ENCODE measurements around the gene TAS2R13.

The TAS2R13 gene

GRCh38 chr12:10909462-10909861, at the start of gene TAS2R13:
TAS2R13 (minus strand) TSS chr12:10909562; CDS start chr12:10909298, 264 bp downstream.
- DNase-seq = no peak

- no peak for DNase-seq
Observed at GRCh38 chr12:10957741-10958140, 48.4 kb upstream of the TAS2R13 start.

GRCh38 chr12:10956085-10956484, 46.7 kb upstream of the TAS2R13 start:
- no peak for DNase-seq

- DNase-seq = no peak
Observed at GRCh38 chr12:10952645-10953044, 43.3 kb upstream of the TAS2R13 start.

GRCh38 chr12:10943167-10943566, 33.8 kb upstream of the TAS2R13 start:
- DNase-seq = no peak

GRCh38 chr12:10941916-10942607, 32.7 kb upstream of the TAS2R13 start:
- DNase-seq = no peak

- no peak for DNase-seq
Observed at GRCh38 chr12:10941369-10941768, 32.0 kb upstream of the TAS2R13 start.

GRCh38 chr12:10940389-10940788, 31.0 kb upstream of the TAS2R13 start:
- no peak for DNase-seq

- DNase-seq = no peak
Observed at GRCh38 chr12:10939163-10939562, 29.8 kb upstream of the TAS2R13 start, which contains the start of gene TAS2R14. TAS2R14 (minus strand) TSS chr12:10939263; CDS start chr12:10939207, 56 bp downstream.

GRCh38 chr12:10936506-10936905, 27.1 kb upstream of the TAS2R13 start:
- DNase-seq = no peak

- no peak for DNase-seq
Observed at GRCh38 chr12:10928746-10929286, 19.5 kb upstream of the TAS2R13 start, which contains the start of gene PRH2. PRH2 (plus strand) TSS chr12:10929236; CDS start chr12:10929274, 38 bp downstream.

GRCh38 chr12:10926269-10926668, 16.9 kb upstream of the TAS2R13 start:
- DNase-seq = no peak

GRCh38 chr12:10919809-10920208, 10.4 kb upstream of the TAS2R13 start:
- no peak for DNase-seq

- no peak for DNase-seq
Observed at GRCh38 chr12:10910380-10910779, 1.0 kb upstream of the TAS2R13 start.

GRCh38 chr12:10904686-10905085, 4.7 kb downstream of the TAS2R13 start:
- no peak for DNase-seq

- DNase-seq = no peak
Observed at GRCh38 chr12:10901427-10901826, 7.9 kb downstream of the TAS2R13 start.

GRCh38 chr12:10900972-10901371, 8.4 kb downstream of the TAS2R13 start:
- DNase-seq = no peak

- no peak for DNase-seq
Observed at GRCh38 chr12:10900530-10900929, 8.8 kb downstream of the TAS2R13 start.

- no peak for DNase-seq
Observed at GRCh38 chr12:10896854-10897253, 12.5 kb downstream of the TAS2R13 start.

GRCh38 chr12:10891937-10892336, 17.4 kb downstream of the TAS2R13 start:
- DNase-seq = no peak

GRCh38 chr12:10889226-10889625, 20.1 kb downstream of the TAS2R13 start:
- no peak for DNase-seq

GRCh38 chr12:10884086-10884725, 25.2 kb downstream of the TAS2R13 start, which contains the start of gene PRH1:
PRH1 (minus strand) TSS chr12:10884255; CDS start chr12:10884217, 38 bp downstream.
- no peak for DNase-seq

- DNase-seq = no peak
Observed at GRCh38 chr12:10873378-10873777, 36.0 kb downstream of the TAS2R13 start.

- DNase-seq = no peak
Observed at GRCh38 chr12:10867381-10867780, 42.0 kb downstream of the TAS2R13 start.

Measured in activated CD4-positive, CD25-positive, alpha-beta regulatory T cell treated with anti-CD3 and anti-CD28 coated beads, Interleukin-2, amount 50 U/mL, for 72 hours (primary cell).